HG02678 (cell line): Measurements from ENCODE around the gene TMEFF2.

Experiments
- ATAC-seq: cut with Tn5 transposase; IDR thresholded peaks from one replicate; pipeline ENCODE4 v1.9.1; 2021; ENCODE audit warnings: mild to moderate bottlenecking, moderate library complexity; ENCODE audit not compliant: unreplicated experiment

Gene TMEFF2

DNA sequence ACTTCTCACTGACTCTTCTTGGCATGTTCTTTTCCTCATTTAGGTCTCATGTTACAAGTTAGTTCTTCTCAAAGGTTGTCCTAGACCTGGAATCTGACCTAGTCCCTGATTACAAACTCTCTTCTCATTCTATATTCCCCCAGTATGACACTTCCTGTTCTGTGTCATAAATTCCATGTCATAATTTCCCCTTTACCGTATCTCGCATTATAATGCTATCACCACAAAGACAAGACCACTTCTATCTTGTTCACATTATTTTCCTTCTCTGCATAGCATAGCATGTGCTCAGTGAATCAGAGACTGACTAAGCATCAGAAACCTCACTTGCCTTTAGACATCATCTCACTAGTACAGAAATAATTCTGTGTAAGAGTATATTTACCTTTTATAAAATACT is 284.2 kb downstream of the TMEFF2 start:
- no peak for ATAC-seq

- no peak for ATAC-seq
Observed at GRCh38 chr2:191908874-191909273, 285.9 kb downstream of the TMEFF2 start.

- no peak for ATAC-seq
Observed at GRCh38 chr2:191907545-191907944, 287.2 kb downstream of the TMEFF2 start.

- ATAC-seq: no peak
Observed at GRCh38 chr2:191907091-191907490, 287.6 kb downstream of the TMEFF2 start.

GRCh38 chr2:191905336-191905735 is 289.4 kb downstream of the TMEFF2 start:
- no peak for ATAC-seq

GRCh38 chr2:191901031-191901430 is 293.7 kb downstream of the TMEFF2 start:
- no peak for ATAC-seq

GRCh38 chr2:191899410-191899809 is 295.3 kb downstream of the TMEFF2 start:
- ATAC-seq: no peak
